ENCODE data around the gene TAF13.

Gene TAF13

GRCh38 chr1:109112056-109112651 is 36.4 kb upstream of the TAF13 start:
- Histone ChIP-seq H2AFZ (peak overlapping the region; percentile 74), H3K79me2 (no peaks in the 10 kb centered on the region), H3K4me3 (ENCODE audit: low read depth, low read length) (peak overlapping the region; percentile 14), H3K27ac (peak overlapping the region; percentile 4), H3K4me2 (ENCODE audit: low read length) (peak overlapping the region; percentile 48), H3K4me1 (peaks cover 3% of the 10 kb centered on the region), H3K9ac (no peak overlapping the region), H3K27me3 (ENCODE audit: control insufficient read depth, insufficient read depth, low read length) (no peaks in the 10 kb centered on the region), H3K9me3 (ENCODE audit: control insufficient read depth, low read length) (no peaks in the 10 kb centered on the region), H3K36me3 (ENCODE audit: control insufficient read depth, insufficient read depth, low read length) (no peaks in the 10 kb centered on the region)
- TF ChIP-seq, protein P1, sequence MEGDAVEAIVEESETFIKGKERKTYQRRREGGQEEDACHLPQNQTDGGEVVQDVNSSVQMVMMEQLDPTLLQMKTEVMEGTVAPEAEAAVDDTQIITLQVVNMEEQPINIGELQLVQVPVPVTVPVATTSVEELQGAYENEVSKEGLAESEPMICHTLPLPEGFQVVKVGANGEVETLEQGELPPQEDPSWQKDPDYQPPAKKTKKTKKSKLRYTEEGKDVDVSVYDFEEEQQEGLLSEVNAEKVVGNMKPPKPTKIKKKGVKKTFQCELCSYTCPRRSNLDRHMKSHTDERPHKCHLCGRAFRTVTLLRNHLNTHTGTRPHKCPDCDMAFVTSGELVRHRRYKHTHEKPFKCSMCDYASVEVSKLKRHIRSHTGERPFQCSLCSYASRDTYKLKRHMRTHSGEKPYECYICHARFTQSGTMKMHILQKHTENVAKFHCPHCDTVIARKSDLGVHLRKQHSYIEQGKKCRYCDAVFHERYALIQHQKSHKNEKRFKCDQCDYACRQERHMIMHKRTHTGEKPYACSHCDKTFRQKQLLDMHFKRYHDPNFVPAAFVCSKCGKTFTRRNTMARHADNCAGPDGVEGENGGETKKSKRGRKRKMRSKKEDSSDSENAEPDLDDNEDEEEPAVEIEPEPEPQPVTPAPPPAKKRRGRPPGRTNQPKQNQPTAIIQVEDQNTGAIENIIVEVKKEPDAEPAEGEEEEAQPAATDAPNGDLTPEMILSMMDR (IDR thresholded peaks at IDR 0.05): peak; percentile 22

- no peak overlapping the region for H3K9ac ChIP-seq
- H3K36me3 ChIP-seq (ENCODE audit: control insufficient read depth, insufficient read depth, low read length): no peaks in the 10 kb centered on the region
- H3K4me1 ChIP-seq: peaks cover 3% of the 10 kb centered on the region
- no peaks in the 10 kb centered on the region for H3K79me2 ChIP-seq
- no peak overlapping the region for H3K27ac ChIP-seq
- no peaks in the 10 kb centered on the region for H3K27me3 ChIP-seq (ENCODE audit: control insufficient read depth, insufficient read depth, low read length)
- no peak overlapping the region for H2AFZ ChIP-seq
- no peak overlapping the region for H3K4me3 ChIP-seq (ENCODE audit: low read depth, low read length)
- TF ChIP-seq, protein P1 (IDR thresholded peaks at IDR 0.05): no peak
- no peak overlapping the region for H3K4me2 ChIP-seq (ENCODE audit: low read length)
- H3K9me3 ChIP-seq (ENCODE audit: control insufficient read depth, low read length): no peaks in the 10 kb centered on the region
These were observed 35.7 kb upstream of the TAF13 start for GRCh38 chr1:109111386-109112055.

DNA sequence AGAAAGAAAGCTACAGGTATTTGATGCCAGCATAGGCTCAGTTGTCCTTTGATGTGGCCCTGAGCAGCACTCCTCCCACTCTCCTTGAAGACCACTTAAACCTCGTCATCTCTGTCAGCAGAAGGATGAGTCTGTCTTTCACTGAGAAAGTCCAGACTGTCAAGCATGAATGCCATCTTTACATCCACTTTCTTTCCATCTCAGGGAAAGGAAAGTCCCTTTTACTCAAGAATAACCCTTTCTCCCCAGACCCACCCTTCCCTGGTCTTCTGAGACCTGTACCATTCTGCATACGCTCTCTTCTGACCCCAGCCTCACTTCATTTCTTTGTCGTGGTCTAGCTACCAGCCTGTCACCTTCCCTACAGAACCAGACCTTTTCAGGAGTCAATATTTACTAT is 34.1 kb upstream of the TAF13 start:
- H3K4me3 ChIP-seq (ENCODE audit: low read depth, low read length): no peak overlapping the region
- H3K4me1 ChIP-seq: peaks cover 3% of the 10 kb centered on the region

GRCh38 chr1:109107785-109108184 is 32.0 kb upstream of the TAF13 start:
- Histone ChIP-seq H3K4me3 (ENCODE audit: low read depth, low read length) (no peak overlapping the region), H2AFZ (no peak overlapping the region), H3K27ac (no peak overlapping the region), H3K27me3 (ENCODE audit: control insufficient read depth, insufficient read depth, low read length) (no peaks in the 10 kb centered on the region), H3K9ac (no peak overlapping the region), H3K4me2 (ENCODE audit: low read length) (no peak overlapping the region), H3K9me3 (ENCODE audit: control insufficient read depth, low read length) (no peaks in the 10 kb centered on the region), H3K36me3 (ENCODE audit: control insufficient read depth, insufficient read depth, low read length) (no peaks in the 10 kb centered on the region), H3K4me1 (no peaks in the 10 kb centered on the region), H3K79me2 (no peaks in the 10 kb centered on the region)
- TF ChIP-seq, protein P1 (IDR thresholded peaks at IDR 0.05): no peak

More for the DNA sequence above, 34.1 kb upstream of the TAF13 start:
- H2AFZ ChIP-seq: no peak overlapping the region
- H3K79me2 ChIP-seq: no peaks in the 10 kb centered on the region
- H3K9ac ChIP-seq: no peak overlapping the region
- no peak overlapping the region for H3K27ac ChIP-seq
- H3K4me2 ChIP-seq (ENCODE audit: low read length): no peak overlapping the region
- no peaks in the 10 kb centered on the region for H3K9me3 ChIP-seq (ENCODE audit: control insufficient read depth, low read length)
- no peaks in the 10 kb centered on the region for H3K27me3 ChIP-seq (ENCODE audit: control insufficient read depth, insufficient read depth, low read length)
- TF ChIP-seq, protein P1 (IDR thresholded peaks at IDR 0.05): no peak
- H3K36me3 ChIP-seq (ENCODE audit: control insufficient read depth, insufficient read depth, low read length): no peaks in the 10 kb centered on the region

GRCh38 chr1:109105881-109106280 is 30.1 kb upstream of the TAF13 start:
- no peaks in the 10 kb centered on the region for H3K4me1 ChIP-seq
- H2AFZ ChIP-seq: no peak overlapping the region
- no peak overlapping the region for H3K4me3 ChIP-seq (ENCODE audit: low read depth, low read length)
- H3K4me2 ChIP-seq (ENCODE audit: low read length): no peak overlapping the region
- TF ChIP-seq, protein P1 (IDR thresholded peaks at IDR 0.05): no peak
- no peaks in the 10 kb centered on the region for H3K79me2 ChIP-seq
- no peak overlapping the region for H3K27ac ChIP-seq
- H3K27me3 ChIP-seq (ENCODE audit: control insufficient read depth, insufficient read depth, low read length): no peaks in the 10 kb centered on the region
- H3K9ac ChIP-seq: no peak overlapping the region
- no peaks in the 10 kb centered on the region for H3K36me3 ChIP-seq (ENCODE audit: control insufficient read depth, insufficient read depth, low read length)
- H3K9me3 ChIP-seq (ENCODE audit: control insufficient read depth, low read length): no peaks in the 10 kb centered on the region

All from parathyroid adenoma (tissue), 2 donors.